Activated naive CD4-positive, alpha-beta T cell (primary cell): ENCODE results near the gene ZBTB16.

Experiments
- DNase-seq, 4 experiments: peaks; one replicate each; lab custom pipeline; 2025; lab: John Stamatoyannopoulos, UW

The ZBTB16 gene

GRCh38 chr11:114243461-114244372, 184.2 kb downstream of the ZBTB16 start:
- DNase-seq, result no peak

- no peak for DNase-seq
Observed at GRCh38 chr11:114244726-114245394, 185.3 kb downstream of the ZBTB16 start.

- DNase-seq, result no peak
Observed at GRCh38 chr11:114246321-114247069, 187.0 kb downstream of the ZBTB16 start.

DNA sequence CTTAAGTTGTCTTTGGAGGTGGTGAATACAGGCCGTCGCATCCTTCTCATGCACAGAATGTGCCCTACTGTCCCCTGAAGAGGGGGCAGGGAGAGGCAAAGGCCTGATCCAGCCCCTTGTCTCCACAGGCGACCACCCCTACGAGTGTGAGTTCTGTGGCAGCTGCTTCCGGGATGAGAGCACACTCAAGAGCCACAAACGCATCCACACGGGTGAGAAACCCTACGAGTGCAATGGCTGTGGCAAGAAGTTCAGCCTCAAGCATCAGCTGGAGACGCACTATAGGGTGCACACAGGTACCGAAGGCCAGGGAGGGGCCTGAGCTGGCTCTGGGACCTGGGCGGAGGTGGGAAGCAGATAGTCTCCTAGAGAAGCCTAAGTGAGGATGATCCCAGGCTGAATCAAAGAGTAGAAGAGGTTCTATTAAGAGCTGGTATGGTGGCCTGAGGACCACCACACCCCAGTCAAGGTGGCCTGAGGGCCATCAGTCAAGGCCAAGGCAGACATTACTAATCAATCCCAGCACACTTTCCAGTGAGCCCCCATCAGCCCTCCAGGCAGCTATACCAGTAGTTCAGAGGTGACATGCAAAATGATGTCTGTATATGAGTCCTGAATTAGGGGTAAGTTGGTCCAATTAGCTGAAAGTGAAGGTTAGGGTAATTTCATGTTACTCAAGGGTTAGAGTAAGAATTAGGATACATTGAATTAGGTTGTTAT, 187.7 kb downstream of the ZBTB16 start:
- no peak for DNase-seq

- no peak for DNase-seq
Observed at GRCh38 chr11:114250180-114250579, 190.7 kb downstream of the ZBTB16 start.

DNA sequence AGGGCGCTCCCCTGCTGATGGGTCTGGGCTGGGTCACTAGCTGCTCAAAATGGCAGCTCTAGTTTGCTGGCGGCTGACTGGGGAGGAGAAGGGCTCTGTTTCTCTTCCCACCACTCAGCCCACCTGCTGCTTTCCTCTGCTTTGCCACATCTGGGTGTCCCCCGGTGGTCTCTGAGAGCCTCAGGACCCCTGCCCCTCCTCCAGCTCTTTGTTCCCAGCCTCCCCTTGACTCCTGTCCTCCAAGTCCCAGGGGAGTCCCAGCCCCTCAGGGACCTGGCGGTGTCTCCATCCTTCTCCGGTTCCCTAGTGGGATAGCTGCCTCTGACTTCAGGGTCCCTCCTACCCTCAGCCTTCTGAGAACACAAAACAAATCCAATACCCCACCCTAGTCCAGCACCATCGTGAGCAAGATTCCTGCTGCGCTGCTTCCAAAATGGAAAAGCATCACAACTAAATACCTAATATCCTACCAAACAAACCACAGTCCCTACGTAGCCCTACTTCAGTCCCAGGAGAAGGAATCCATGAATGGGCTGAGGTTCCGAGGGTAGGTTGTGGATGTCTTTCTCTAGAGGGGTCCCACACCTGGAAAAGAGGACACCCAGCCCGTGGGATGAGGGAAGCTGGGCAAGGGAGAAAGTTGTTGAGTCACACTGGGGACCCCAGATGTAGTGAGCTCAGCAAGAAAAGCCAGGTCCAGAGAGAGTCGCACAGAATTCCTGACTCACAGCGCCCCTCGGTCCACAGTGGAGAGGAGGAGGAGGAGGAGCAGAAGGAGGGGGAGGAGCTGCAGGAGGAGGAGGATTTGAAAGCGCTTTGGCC, 191.7 kb downstream of the ZBTB16 start:
- DNase-seq, result no peak

- DNase-seq, result no peak
Observed at GRCh38 chr11:114251815-114252337, 192.4 kb downstream of the ZBTB16 start.

DNA sequence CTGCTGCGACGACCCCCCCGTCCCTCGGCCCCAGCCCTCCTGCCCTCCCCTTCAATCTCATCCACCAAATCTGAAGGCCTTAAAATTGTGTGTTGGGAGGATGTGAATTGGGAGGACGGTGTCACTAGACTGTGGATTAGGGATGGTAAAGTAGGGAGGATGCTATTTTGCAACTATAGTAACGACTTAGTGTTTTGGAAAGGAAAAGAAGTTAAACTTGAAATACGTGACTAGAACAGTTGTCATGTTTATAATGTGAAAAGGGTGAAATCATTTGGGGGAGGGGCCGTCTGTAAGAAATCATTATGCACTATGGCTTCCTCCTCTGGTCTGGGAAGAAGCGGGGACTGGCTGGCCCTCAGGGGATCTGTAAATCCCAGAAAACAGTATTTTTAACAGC, 193.3 kb downstream of the ZBTB16 start:
- DNase-seq, result no peak

DNA sequence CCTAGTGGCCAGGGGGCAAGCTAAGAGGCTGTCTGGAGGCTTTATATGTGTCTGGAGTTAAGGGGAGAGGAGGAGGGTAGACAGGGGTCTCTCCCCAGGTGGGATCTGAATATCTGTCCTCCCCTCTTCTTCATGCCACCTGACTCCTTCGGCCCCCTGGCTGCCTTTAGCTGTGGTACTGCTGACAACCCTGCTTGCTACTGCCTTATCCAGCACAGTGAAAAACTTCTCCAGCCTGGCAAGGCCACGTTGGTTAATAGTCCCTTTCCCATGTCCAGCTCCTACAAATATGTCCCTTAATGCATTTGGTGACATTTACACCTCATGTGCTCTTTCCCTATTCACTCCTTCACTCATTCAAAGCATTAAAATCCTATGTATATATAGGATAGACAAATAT, 194.3 kb downstream of the ZBTB16 start:
- DNase-seq, result no peak

GRCh38 chr11:114254571-114255146, 195.1 kb downstream of the ZBTB16 start:
- DNase-seq, result no peak

DNA sequence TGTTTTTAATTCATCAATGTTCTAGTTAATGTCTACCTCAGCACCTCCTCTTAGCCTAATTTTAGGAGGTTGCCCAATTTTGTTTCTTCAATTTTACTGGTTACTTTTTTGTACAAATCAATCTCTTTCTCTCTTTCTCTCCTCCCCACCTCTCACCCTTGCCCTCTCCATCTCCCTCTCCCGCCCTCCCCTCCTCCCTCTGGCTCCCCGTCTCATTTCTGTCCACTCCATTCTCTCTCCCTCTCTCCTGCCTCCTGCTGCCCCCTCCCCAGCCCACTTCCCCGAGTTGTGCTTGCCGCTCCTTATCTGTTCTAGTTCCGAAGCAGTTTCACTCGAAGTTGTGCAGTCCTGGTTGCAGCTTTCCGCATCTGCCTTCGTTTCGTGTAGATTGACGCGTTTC, 195.8 kb downstream of the ZBTB16 start:
- no peak for DNase-seq

DNA sequence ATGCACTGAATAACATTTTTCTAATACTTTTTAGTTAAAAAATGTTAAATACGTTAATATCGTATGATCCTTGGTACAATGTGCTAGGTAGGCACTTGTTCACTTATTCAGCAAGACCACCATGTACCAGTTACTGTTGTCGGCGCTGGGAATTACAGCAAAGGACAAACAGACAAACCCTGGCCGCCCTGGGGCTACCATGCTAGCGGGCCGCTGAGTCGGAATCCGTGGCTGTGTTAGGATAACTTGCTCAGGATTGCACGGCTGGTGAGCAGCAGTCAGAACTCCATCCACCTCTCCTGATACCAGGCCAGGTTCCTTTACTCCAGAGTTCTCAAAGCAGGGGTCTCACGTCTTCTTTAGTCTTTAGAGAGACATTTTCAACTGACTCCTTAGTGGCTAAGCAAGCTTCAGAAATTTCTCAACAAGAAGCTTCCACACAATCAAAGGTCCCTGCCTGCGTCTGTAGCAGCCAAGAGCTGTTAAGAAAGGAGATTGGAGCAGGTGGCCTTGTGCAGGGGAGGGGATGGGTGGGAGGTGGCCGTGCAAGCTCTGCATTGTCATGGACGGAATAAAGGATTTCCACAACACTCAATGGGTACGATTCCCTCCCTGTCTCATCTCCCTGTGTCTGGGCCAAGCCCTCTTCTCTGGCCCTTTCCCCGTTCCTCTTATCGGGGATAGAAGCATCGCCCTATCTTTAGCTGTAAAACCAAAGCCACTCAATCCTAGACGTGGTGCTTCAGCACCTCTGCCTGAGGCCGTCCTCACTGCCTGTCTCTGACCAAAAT, 196.9 kb downstream of the ZBTB16 start:
- no peak for DNase-seq

DNA sequence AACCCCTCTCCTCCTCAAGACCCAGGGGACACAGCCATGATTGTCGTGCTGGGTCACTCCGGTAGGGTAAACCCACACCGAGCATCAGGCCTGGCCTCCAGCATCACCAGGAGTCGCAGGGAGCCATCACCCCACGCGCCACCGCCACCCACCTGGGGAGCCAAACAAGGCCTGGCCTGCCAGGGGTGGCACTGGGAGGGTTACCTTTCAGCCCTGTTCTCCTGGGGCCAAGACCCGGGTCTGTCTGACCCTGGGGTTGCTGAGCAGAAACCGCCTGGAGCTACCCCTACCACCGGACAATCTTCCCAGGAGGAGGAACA, 197.4 kb downstream of the ZBTB16 start:
- no peak for DNase-seq

DNA sequence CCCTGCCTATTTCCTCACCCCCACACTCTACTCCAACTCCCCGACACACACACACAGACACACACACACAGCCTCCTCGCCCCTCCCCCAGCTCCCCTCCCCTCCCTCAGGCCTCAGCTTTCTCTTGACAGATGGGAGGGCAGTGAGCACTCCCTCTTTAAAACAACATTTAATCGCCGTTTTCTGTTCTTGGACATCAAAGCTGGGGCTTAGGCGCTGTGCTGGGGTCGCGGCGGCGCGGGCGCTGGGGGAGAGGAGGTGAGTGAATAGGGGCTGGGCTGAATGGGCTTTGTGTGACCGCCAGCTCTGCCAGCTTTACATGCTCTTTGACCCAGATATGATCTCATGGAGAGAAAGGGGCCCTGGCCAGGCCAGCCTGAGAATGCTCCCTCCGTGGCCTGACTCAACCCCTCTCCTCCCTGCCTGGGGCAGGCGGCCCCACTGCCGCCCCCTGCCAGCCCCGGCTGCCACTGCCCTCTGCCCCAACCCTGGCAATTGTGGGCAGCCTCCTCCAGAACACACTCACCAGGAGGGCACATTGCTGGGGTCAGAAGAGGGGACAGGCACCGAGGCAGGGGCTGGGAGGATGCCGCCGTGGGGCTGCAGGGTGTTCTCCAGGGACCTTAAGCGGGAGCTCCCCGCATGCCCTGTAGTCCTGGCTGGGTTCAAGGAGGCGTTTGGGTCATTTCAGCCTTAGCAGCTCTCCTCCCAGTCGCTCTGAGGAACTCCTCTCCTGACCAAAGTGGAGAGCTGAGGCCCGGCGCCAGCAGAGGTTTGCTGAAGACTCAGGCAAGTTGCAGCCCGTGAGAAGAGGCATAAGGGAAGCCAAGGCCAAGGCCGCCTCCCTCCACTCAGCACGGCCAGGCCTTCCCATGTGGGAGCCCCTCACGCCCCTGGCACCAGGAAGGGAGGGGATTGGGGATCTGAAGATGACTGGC, 198.4 kb downstream of the ZBTB16 start:
- no peak for DNase-seq

GRCh38 chr11:114258696-114259095, 199.2 kb downstream of the ZBTB16 start:
- no peak for DNase-seq

- DNase-seq, result no peak
Observed at GRCh38 chr11:114259124-114259526, 199.6 kb downstream of the ZBTB16 start.

DNA sequence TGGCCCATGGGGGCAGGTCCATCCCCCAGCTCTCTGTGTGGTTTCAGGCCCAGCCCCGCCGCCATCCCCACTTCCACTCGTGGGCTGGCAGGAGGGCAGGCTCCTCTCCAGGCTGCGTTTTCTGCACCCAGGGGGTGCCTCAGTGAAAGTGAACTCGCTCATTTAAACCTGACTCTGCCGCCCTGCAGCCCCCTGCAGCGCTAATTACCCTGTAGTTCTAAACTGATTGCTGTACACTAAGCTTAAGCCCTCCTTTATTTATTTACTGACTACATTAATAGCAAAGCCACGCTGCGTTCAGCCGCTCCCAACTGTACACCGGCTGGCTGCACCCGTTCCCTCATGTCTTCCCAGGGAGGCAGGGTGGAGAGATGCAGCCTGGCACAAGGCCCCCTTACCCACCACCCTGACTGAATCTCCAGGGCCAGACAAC, 200.1 kb downstream of the ZBTB16 start:
- DNase-seq, result no peak

DNA sequence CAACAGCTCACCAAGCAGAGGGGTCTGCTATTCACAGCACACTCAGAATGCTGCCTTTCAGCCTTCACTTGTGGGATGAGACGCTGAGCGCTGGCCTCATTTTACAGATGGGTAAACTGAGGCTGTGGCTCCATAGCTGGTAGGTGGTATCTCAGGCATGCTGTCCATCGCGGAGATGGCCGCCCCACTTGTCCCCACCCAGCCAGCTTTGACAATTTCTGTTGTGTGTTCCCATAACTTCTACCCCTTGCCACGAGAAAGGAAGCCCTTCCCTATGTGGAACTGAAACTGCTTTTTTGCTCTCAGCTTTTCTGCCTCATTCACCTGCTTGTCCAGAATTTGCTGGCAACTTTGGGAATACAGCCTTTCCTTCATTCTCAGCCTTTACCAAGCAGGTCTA, 200.6 kb downstream of the ZBTB16 start:
- DNase-seq, result no peak

- no peak for DNase-seq
Observed at GRCh38 chr11:114260483-114260882, 201.0 kb downstream of the ZBTB16 start.
